Muscle of leg (tissue), 11 donors: Measurements from ENCODE around the gene FPGS. TPM values are rescaled to one million over a fixed set of nuclear protein-coding genes. Genes with fewer than 3 reads are reported as not detected.

Experiments
- DNase-seq: peaks from one replicate; pipeline ENCODE4 v3.0.0; 2013
- H3K27ac ChIP-seq: one replicate; pipeline ENCODE4 v1.5.1; 2013; ENCODE audit warnings: mild to moderate bottlenecking, low read length, control low read depth
- H3K27me3 ChIP-seq: one replicate; pipeline ENCODE4 v1.6.1; 2013; ENCODE audit warnings: low read length; ENCODE audit not compliant: control insufficient read depth, insufficient read depth
- H3K36me3 ChIP-seq: one replicate; pipeline ENCODE4 v1.6.1; 2013; ENCODE audit warnings: low read length; ENCODE audit not compliant: control insufficient read depth, insufficient read depth
- H3K4me1 ChIP-seq: one replicate; pipeline ENCODE4 v1.6.1; 2013; ENCODE audit warnings: low read length; ENCODE audit not compliant: control insufficient read depth, insufficient read depth
- H3K4me3 ChIP-seq: one replicate; pipeline ENCODE4 v1.5.1; 2013; ENCODE audit warnings: low read length, control low read depth
- H3K9me3 ChIP-seq: replicated peaks from 2 replicates; pipeline ENCODE4 v1.6.1; 2013; ENCODE audit warnings: low read depth, low read length; ENCODE audit not compliant: control insufficient read depth
- WGBS: methylation state at CpG from one replicate; pipeline ENCODE4 v1.1.5; 2013; ENCODE audit warnings: missing lambda C conversion rate; ENCODE audit not compliant: insufficient coverage; 5-methylcytosine and 5-hydroxymethylcytosine counted together
- polyA plus RNA-seq, 8 donors: library from polyadenylated mRNA; unstranded; fragments of 120-200 nt; gene quantifications; one replicate each; pipeline versions ENCODE4 v1.2.1 to v1.2.3, GENCODE V29; 2013; ENCODE audit warnings: inconsistent platforms in 1 of 8, low replicate concordance in 1 of 8; ENCODE audit not compliant: insufficient read length in 8 of 8, insufficient read depth in 1 of 8
- total RNA-seq: library from RNA; stranded (reverse); fragments of 120-200 nt; gene quantifications from one replicate; pipeline ENCODE4 v1.2.4, GENCODE V29; 2013

The FPGS gene
- total and polyA plus RNA-seq, 9 donors: 34.7 to 52.4 (median 43.6) TPM

GRCh38 chr9:127796852-127797370 is 5.8 kb upstream of the FPGS start:
- no peak overlapping the region for H3K4me3 ChIP-seq
- no peaks in the 10 kb centered on the region for H3K9me3 ChIP-seq
- 48% methylated on average over 5 of the region's 11 CpGs for WGBS
- H3K36me3 ChIP-seq: peaks cover 11% of the 10 kb centered on the region
- DNase-seq: no peak
- no peak overlapping the region for H3K27ac ChIP-seq
- no peaks in the 10 kb centered on the region for H3K27me3 ChIP-seq
- peaks cover 12% of the 10 kb centered on the region for H3K4me1 ChIP-seq

- Histone ChIP-seq H3K27me3 (no peaks in the 10 kb centered on the region), H3K4me3 (peak overlapping the region; percentile 58), H3K27ac (peak overlapping the region; percentile 89), H3K9me3 (no peaks in the 10 kb centered on the region), H3K36me3 (peaks cover 23% of the 10 kb centered on the region), H3K4me1 (peaks cover 22% of the 10 kb centered on the region)
- 0% methylated on average over 5 of the region's 10 CpGs for WGBS
- peak; percentile 59 for DNase-seq
Observed at GRCh38 chr9:127801955-127802575, 617 bp upstream of the FPGS start.

- H3K9me3 ChIP-seq: no peaks in the 10 kb centered on the region
- H3K36me3 ChIP-seq: peaks cover 39% of the 10 kb centered on the region
- H3K27ac ChIP-seq: peak overlapping the region; percentile 92
- DNase-seq: no peak
- H3K4me1 ChIP-seq: peaks cover 24% of the 10 kb centered on the region
- H3K4me3 ChIP-seq: peak overlapping the region; percentile 75
- H3K27me3 ChIP-seq: no peaks in the 10 kb centered on the region
- 69% methylated on average over 7 of the region's 18 CpGs for WGBS
Observed at GRCh38 chr9:127803507-127804352, 1.0 kb downstream of the FPGS start.

GRCh38 chr9:127805620-127806019 is 2.9 kb downstream of the FPGS start:
- H3K9me3 ChIP-seq: no peaks in the 10 kb centered on the region
- H3K4me3 ChIP-seq: no peak overlapping the region
- H3K27ac ChIP-seq: no peak overlapping the region
- H3K4me1 ChIP-seq: peaks cover 32% of the 10 kb centered on the region
- no peak for DNase-seq
- WGBS: 46% methylated on average over 4 of the region's 8 CpGs
- H3K27me3 ChIP-seq: no peaks in the 10 kb centered on the region
- peaks cover 53% of the 10 kb centered on the region for H3K36me3 ChIP-seq

GRCh38 chr9:127806871-127807270 is 4.2 kb downstream of the FPGS start:
- H3K4me1 ChIP-seq: peaks cover 31% of the 10 kb centered on the region
- no peak overlapping the region for H3K27ac ChIP-seq
- H3K36me3 ChIP-seq: peaks cover 59% of the 10 kb centered on the region
- no peaks in the 10 kb centered on the region for H3K9me3 ChIP-seq
- no peak overlapping the region for H3K4me3 ChIP-seq
- no peak for DNase-seq
- 90% methylated on average over 4 of the region's 14 CpGs for WGBS
- H3K27me3 ChIP-seq: no peaks in the 10 kb centered on the region

- Histone ChIP-seq H3K36me3 (peaks cover 74% of the 10 kb centered on the region), H3K4me1 (peaks cover 22% of the 10 kb centered on the region), H3K4me3 (no peak overlapping the region), H3K27ac (no peak overlapping the region), H3K27me3 (no peaks in the 10 kb centered on the region), H3K9me3 (no peaks in the 10 kb centered on the region)
- WGBS: 84% methylated on average over 12 of the region's 17 CpGs
- no peak for DNase-seq
Observed at GRCh38 chr9:127808347-127809001, 5.8 kb downstream of the FPGS start.

GRCh38 chr9:127809002-127809539 is 6.4 kb downstream of the FPGS start:
- H3K9me3 ChIP-seq: no peaks in the 10 kb centered on the region
- H3K36me3 ChIP-seq: peaks cover 79% of the 10 kb centered on the region
- H3K27ac ChIP-seq: no peak overlapping the region
- 76% methylated on average over 7 of the region's 9 CpGs for WGBS
- H3K27me3 ChIP-seq: no peaks in the 10 kb centered on the region
- H3K4me1 ChIP-seq: peaks cover 16% of the 10 kb centered on the region
- H3K4me3 ChIP-seq: no peak overlapping the region
- DNase-seq: no peak

GRCh38 chr9:127809540-127810377 is 7.1 kb downstream of the FPGS start:
- Histone ChIP-seq H3K27ac (no peak overlapping the region), H3K9me3 (no peaks in the 10 kb centered on the region), H3K27me3 (no peaks in the 10 kb centered on the region), H3K4me3 (no peak overlapping the region), H3K4me1 (peaks cover 13% of the 10 kb centered on the region), H3K36me3 (peaks cover 79% of the 10 kb centered on the region)
- 27% methylated on average over 35 of the region's 57 CpGs for WGBS
- DNase-seq: no peak

- Histone ChIP-seq H3K27ac (no peak overlapping the region), H3K4me1 (peaks cover 13% of the 10 kb centered on the region)
- 95% methylated on average over 7 of the region's 10 CpGs for WGBS
Observed at GRCh38 chr9:127810378-127811187, 7.9 kb downstream of the FPGS start.

More at GRCh38 chr9:127810378-127811187, 7.9 kb downstream of the FPGS start:
- no peaks in the 10 kb centered on the region for H3K27me3 ChIP-seq
- H3K9me3 ChIP-seq: no peaks in the 10 kb centered on the region
- DNase-seq: no peak
- no peak overlapping the region for H3K4me3 ChIP-seq
- H3K36me3 ChIP-seq: peaks cover 81% of the 10 kb centered on the region
